ENCODE results near the gene ULBP2.
"Not testable (repeated sequence)": the region's sequence is repeated elsewhere in the genome, so short reads cannot be mapped to it uniquely, and the experiment has no call there.

The ULBP2 gene

DNA sequence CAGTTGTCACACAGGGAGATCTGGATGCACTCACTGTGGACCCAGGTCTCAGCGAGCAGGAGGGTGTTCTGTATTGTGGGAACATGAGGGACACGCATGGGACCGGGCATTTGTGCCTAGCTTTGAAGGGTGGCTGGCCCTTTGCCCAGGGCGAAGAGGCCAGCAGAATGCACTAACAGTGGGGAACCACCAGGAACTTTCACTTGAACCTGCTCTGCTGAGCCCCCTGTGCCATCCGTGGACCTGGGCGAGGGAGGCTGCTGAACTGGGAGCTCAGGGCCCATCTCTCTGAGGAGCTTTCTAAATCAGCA is 1.2 kb upstream of the ULBP2 start:
- Histone ChIP-seq H3K27ac (ENCODE audit: low read length) (no peak overlapping the region), H3K79me2 (ENCODE audit: low read length) (no peaks in the 10 kb centered on the region), H3K4me2 (ENCODE audit: low read depth, low read length) (no peak overlapping the region), H4K20me1 (ENCODE audit: insufficient read depth, low read length) (no peaks in the 10 kb centered on the region), H2AFZ (ENCODE audit: low read length) (no peak overlapping the region), H3K9me3 (replicated peaks; ENCODE audit: insufficient read depth, low read length) (no peaks in the 10 kb centered on the region), H3F3A (ENCODE audit: insufficient read depth, low read length) (no peaks in the 10 kb centered on the region), H3K9me2 (replicated peaks; ENCODE audit: insufficient read depth, low read length) (no peaks in the 10 kb centered on the region), H3K9ac (ENCODE audit: low read length) (no peak overlapping the region), H3K36me3 (replicated peaks; ENCODE audit: insufficient read depth, low read length) (no peaks in the 10 kb centered on the region), H3K27me3 (replicated peaks; ENCODE audit: insufficient read depth, low read length) (peaks cover 56% of the 10 kb centered on the region), H3K4me3 (ENCODE audit: low read length) (no peak overlapping the region), H3K4me1 (ENCODE audit: low read length) (0 out of 2 replicates have a peak, but pooled peaks cover 8% of the 10 kb centered on the region)
- TF ChIP-seq EZH2phosphoT487 (IDR thresholded peaks at IDR 0.05; ENCODE audit: low read length) (no peak), EZH2 (optimal IDR thresholded peaks at IDR 0.05; ENCODE audit: low read depth, low read length) (no peak)
- TF ChIP-seq, protein P1, sequence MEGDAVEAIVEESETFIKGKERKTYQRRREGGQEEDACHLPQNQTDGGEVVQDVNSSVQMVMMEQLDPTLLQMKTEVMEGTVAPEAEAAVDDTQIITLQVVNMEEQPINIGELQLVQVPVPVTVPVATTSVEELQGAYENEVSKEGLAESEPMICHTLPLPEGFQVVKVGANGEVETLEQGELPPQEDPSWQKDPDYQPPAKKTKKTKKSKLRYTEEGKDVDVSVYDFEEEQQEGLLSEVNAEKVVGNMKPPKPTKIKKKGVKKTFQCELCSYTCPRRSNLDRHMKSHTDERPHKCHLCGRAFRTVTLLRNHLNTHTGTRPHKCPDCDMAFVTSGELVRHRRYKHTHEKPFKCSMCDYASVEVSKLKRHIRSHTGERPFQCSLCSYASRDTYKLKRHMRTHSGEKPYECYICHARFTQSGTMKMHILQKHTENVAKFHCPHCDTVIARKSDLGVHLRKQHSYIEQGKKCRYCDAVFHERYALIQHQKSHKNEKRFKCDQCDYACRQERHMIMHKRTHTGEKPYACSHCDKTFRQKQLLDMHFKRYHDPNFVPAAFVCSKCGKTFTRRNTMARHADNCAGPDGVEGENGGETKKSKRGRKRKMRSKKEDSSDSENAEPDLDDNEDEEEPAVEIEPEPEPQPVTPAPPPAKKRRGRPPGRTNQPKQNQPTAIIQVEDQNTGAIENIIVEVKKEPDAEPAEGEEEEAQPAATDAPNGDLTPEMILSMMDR (IDR thresholded peaks at IDR 0.05; ENCODE audit: low read length) = no peak
- no peak for DNase-seq

DNA sequence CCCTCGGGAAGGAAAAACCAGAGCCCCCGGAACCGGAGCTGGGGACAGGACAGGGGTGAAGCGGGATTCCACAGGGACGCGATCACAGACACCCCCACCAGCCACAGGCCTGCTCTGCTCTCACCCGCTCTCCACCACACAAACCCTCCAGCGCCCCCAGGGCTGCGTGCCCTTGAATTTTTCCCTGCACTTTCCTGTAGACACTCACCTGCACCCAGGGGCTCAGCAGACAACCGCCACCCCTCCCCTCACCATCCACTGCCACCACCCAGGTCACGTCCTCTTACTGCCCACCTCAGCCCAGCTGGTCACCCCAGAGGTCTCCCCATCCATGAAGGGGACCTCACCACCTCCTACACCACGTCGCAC is 631 bp downstream of the ULBP2 start:
- no peak overlapping the region for H3K4me3 ChIP-seq (ENCODE audit: low read length)
- no peaks in the 10 kb centered on the region for H4K20me1 ChIP-seq (ENCODE audit: insufficient read depth, low read length)
- no peak overlapping the region for H3K4me2 ChIP-seq (ENCODE audit: low read depth, low read length)
- H3K27ac ChIP-seq (ENCODE audit: low read length) = no peak overlapping the region
- peaks cover 42% of the 10 kb centered on the region for H3K27me3 ChIP-seq (replicated peaks; ENCODE audit: insufficient read depth, low read length)
- H3K4me1 ChIP-seq (ENCODE audit: low read length) = 0 out of 2 replicates have a peak, but pooled peaks cover 8% of the 10 kb centered on the region
- H3K79me2 ChIP-seq (ENCODE audit: low read length) = no peaks in the 10 kb centered on the region
- H3K9ac ChIP-seq (ENCODE audit: low read length) = no peak overlapping the region
- H2AFZ ChIP-seq (ENCODE audit: low read length) = no peak overlapping the region
- DNase-seq = no peak
- H3K9me2 ChIP-seq (replicated peaks; ENCODE audit: insufficient read depth, low read length) = no peaks in the 10 kb centered on the region
- no peaks in the 10 kb centered on the region for H3K36me3 ChIP-seq (replicated peaks; ENCODE audit: insufficient read depth, low read length)
- no peaks in the 10 kb centered on the region for H3K9me3 ChIP-seq (replicated peaks; ENCODE audit: insufficient read depth, low read length)
- TF ChIP-seq EZH2 (optimal IDR thresholded peaks at IDR 0.05; ENCODE audit: low read depth, low read length) = no peak
- no peaks in the 10 kb centered on the region for H3F3A ChIP-seq (ENCODE audit: insufficient read depth, low read length)

DNA sequence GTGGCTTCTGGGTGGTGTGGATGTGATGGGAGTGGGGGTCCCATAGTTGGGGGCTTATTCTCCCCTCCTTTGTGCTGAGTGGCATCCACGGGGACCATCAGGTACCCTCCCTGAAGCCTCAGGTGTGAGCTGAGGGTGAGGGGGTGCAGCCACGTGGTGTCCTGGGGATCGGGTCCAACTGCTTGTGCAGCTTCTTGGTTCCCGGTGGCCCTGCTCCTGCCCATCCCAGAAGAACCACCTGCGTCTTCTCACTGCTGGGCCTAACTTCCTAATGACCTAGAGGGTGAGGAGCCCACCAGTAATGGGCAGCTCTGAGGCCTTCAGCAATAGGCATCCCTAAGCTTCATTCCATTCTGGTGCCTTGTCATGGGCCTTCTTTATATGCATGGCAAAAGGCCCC is 1.5 kb downstream of the ULBP2 start:
- H3K9me2 ChIP-seq (replicated peaks; ENCODE audit: insufficient read depth, low read length); H3F3A ChIP-seq (ENCODE audit: insufficient read depth, low read length); H3K79me2 ChIP-seq (ENCODE audit: low read length); DNase-seq; H3K9me3 ChIP-seq (replicated peaks; ENCODE audit: insufficient read depth, low read length); H2AFZ ChIP-seq (ENCODE audit: low read length); H3K9ac ChIP-seq (ENCODE audit: low read length); H3K27ac ChIP-seq (ENCODE audit: low read length); H3K4me2 ChIP-seq (ENCODE audit: low read depth, low read length); H4K20me1 ChIP-seq (ENCODE audit: insufficient read depth, low read length); H3K4me1 ChIP-seq (ENCODE audit: low read length); H3K4me3 ChIP-seq (ENCODE audit: low read length); H3K36me3 ChIP-seq (replicated peaks; ENCODE audit: insufficient read depth, low read length): not testable (repeated sequence)
- H3K27me3 ChIP-seq (replicated peaks; ENCODE audit: insufficient read depth, low read length) = peaks cover 44% of the 10 kb centered on the region

DNA sequence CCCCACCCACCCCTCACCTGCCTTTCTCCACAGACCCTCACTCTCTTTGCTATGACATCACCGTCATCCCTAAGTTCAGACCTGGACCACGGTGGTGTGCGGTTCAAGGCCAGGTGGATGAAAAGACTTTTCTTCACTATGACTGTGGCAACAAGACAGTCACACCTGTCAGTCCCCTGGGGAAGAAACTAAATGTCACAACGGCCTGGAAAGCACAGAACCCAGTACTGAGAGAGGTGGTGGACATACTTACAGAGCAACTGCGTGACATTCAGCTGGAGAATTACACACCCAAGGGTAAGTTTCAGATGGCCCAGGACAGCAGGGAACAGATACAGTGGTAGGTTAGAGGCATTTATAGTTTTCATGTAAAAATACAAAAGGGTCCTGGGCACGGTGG is 3.5 kb downstream of the ULBP2 start:
- not testable (repeated sequence) for H3K36me3 ChIP-seq (replicated peaks; ENCODE audit: insufficient read depth, low read length); H3F3A ChIP-seq (ENCODE audit: insufficient read depth, low read length); H3K9me3 ChIP-seq (replicated peaks; ENCODE audit: insufficient read depth, low read length); H3K4me2 ChIP-seq (ENCODE audit: low read depth, low read length); H2AFZ ChIP-seq (ENCODE audit: low read length); H3K27ac ChIP-seq (ENCODE audit: low read length); H3K9ac ChIP-seq (ENCODE audit: low read length); H4K20me1 ChIP-seq (ENCODE audit: insufficient read depth, low read length); H3K79me2 ChIP-seq (ENCODE audit: low read length); H3K9me2 ChIP-seq (replicated peaks; ENCODE audit: insufficient read depth, low read length); DNase-seq; H3K4me3 ChIP-seq (ENCODE audit: low read length); H3K4me1 ChIP-seq (ENCODE audit: low read length)
- H3K27me3 ChIP-seq (replicated peaks; ENCODE audit: insufficient read depth, low read length) = peaks cover 48% of the 10 kb centered on the region

DNA sequence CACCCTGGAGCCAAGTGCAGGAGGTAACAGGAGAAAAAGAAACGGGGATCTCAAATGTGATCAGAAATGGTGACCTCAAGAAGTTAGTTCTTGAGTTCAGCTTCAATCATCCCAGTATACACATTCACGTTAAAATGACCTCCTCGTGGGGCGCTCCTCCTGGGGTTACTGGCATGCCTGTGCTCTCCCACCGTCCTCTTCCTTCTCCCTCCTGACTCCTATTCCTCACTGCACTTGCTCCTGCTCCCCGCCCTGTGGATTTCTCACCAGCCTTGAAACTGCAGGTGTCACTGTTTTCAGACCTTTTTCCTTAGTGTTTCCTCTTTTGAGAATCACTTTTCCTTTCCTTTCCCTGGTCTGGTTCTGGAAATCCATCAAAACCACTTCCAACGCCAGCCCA is 4.8 kb downstream of the ULBP2 start:
- H4K20me1 ChIP-seq (ENCODE audit: insufficient read depth, low read length); H3F3A ChIP-seq (ENCODE audit: insufficient read depth, low read length); H3K4me1 ChIP-seq (ENCODE audit: low read length); H3K4me2 ChIP-seq (ENCODE audit: low read depth, low read length); H3K9ac ChIP-seq (ENCODE audit: low read length); H3K9me3 ChIP-seq (replicated peaks; ENCODE audit: insufficient read depth, low read length); H3K79me2 ChIP-seq (ENCODE audit: low read length); H3K27ac ChIP-seq (ENCODE audit: low read length); H3K36me3 ChIP-seq (replicated peaks; ENCODE audit: insufficient read depth, low read length); DNase-seq; H2AFZ ChIP-seq (ENCODE audit: low read length); H3K4me3 ChIP-seq (ENCODE audit: low read length); H3K9me2 ChIP-seq (replicated peaks; ENCODE audit: insufficient read depth, low read length): not testable (repeated sequence)
- peaks cover 50% of the 10 kb centered on the region for H3K27me3 ChIP-seq (replicated peaks; ENCODE audit: insufficient read depth, low read length)

DNA sequence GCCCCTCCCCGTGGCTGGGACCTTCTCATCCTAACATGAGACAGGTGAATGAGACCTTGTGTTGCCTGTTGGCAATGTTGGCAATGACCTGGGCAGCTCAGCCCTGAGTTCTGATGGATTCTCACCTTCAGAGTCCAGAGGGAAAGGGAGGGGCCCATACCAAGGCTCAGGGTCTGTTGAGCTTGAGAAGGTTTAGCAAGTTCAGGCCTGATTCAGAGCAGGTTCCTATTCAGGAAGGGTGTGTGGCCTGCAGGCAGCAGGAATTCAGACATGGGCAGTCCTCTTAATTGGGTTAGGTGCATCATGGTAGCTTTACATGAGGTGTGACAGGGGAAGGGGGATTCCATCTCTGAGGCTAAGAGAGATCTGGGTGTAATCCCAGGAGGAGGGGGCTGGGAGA is 5.7 kb downstream of the ULBP2 start:
- H4K20me1 ChIP-seq (ENCODE audit: insufficient read depth, low read length); H3K9me2 ChIP-seq (replicated peaks; ENCODE audit: insufficient read depth, low read length); H3K4me1 ChIP-seq (ENCODE audit: low read length); H3K36me3 ChIP-seq (replicated peaks; ENCODE audit: insufficient read depth, low read length); H2AFZ ChIP-seq (ENCODE audit: low read length); DNase-seq; H3K27ac ChIP-seq (ENCODE audit: low read length); H3K4me3 ChIP-seq (ENCODE audit: low read length); H3F3A ChIP-seq (ENCODE audit: insufficient read depth, low read length); H3K79me2 ChIP-seq (ENCODE audit: low read length); H3K4me2 ChIP-seq (ENCODE audit: low read depth, low read length); H3K9me3 ChIP-seq (replicated peaks; ENCODE audit: insufficient read depth, low read length); H3K9ac ChIP-seq (ENCODE audit: low read length): not testable (repeated sequence)
- peaks cover 50% of the 10 kb centered on the region for H3K27me3 ChIP-seq (replicated peaks; ENCODE audit: insufficient read depth, low read length)
